Calu3 (cell line): ENCODE data around the gene TYROBP. TPM values are rescaled to one million over a fixed set of nuclear protein-coding genes. Genes with fewer than 3 reads are reported as not detected.

Experiments
- BruUV-seq: library from RNA; stranded (reverse); fragments of 400-500 nt; replicated peaks from 2 replicates; lab custom pipeline; 2021; lab: Mats Ljungman, UMichigan
- CTCF ChIA-PET: fragments of 300-600 bp; sonication (Branson Sonifier 250); formaldehyde crosslinking; loops from one replicate; lab custom pipeline; 2022; ENCODE audit warnings: antibody characterized with exemption; lab: Charles Lee
- DNase-seq: peaks from one replicate; pipeline ENCODE4 v3.0.0; 2022
- H3K27ac Mint-ChIP-seq: one replicate; pipeline ENCODE4 v1.8.0; 2022; ENCODE audit warnings: mixed read lengths; ENCODE audit not compliant: unreplicated experiment
- H3K27me3 Mint-ChIP-seq: one replicate; pipeline ENCODE4 v1.8.0; 2022; ENCODE audit warnings: mixed read lengths; ENCODE audit not compliant: unreplicated experiment
- H3K36me3 Mint-ChIP-seq: one replicate; pipeline ENCODE4 v1.8.0; 2022; ENCODE audit warnings: mild to moderate bottlenecking, moderate library complexity, mixed read lengths; ENCODE audit not compliant: insufficient read depth, unreplicated experiment
- H3K4me1 Mint-ChIP-seq: one replicate; pipeline ENCODE4 v1.8.0; 2022; ENCODE audit warnings: mild to moderate bottlenecking, low read depth, mixed read lengths; ENCODE audit not compliant: unreplicated experiment
- H3K4me3 Mint-ChIP-seq: one replicate; pipeline ENCODE4 v1.8.0; 2022; ENCODE audit warnings: mild to moderate bottlenecking, low read depth, moderate library complexity, mixed read lengths; ENCODE audit not compliant: unreplicated experiment
- H3K9me3 Mint-ChIP-seq: one replicate; pipeline ENCODE4 v1.8.0; 2022; ENCODE audit warnings: low read depth, mixed read lengths; ENCODE audit not compliant: unreplicated experiment
- CTCF ChIP-seq: fragments of 200-600 bp; IDR thresholded peaks from one replicate; pipeline ENCODE4 v1.8.0; 2022; ENCODE audit warnings: antibody characterized with exemption; ENCODE audit not compliant: unreplicated experiment
- intact Hi-C: fragments of 100-400 bp; cut with micrococcal nuclease; formaldehyde crosslinking; loops from one replicate; pipeline ENCODE4 v1.10.0; 2022; ENCODE audit not compliant: unreplicated experiment
- total RNA-seq: library from RNA; stranded (reverse); gene quantifications from 2 replicates; pipeline ENCODE4 v1.2.3, GENCODE V29; 2022

TYROBP gene
- total RNA-seq, 1 experiment from 2014 or later = not detected

- intact Hi-C loops = no loop called here
- peaks cover 73% of the 10 kb centered on the region for H3K27me3 Mint-ChIP-seq
- peak overlapping the region; percentile 46 for H3K27ac Mint-ChIP-seq
These were observed 38.6 kb downstream of the TYROBP start for GRCh38 chr19:35869327-35870123.

GRCh38 chr19:35868823-35869326 lies 39.2 kb downstream of the TYROBP start:
- Mint-ChIP-seq H3K36me3 (peaks cover 17% of the 10 kb centered on the region), H3K4me3 (peak overlapping the region; percentile 58), H3K27ac (no peak overlapping the region), H3K4me1 (peaks cover 13% of the 10 kb centered on the region), H3K9me3 (no peaks in the 10 kb centered on the region), H3K27me3 (peaks cover 73% of the 10 kb centered on the region)
- no peak for TF ChIP-seq CTCF
- no TSS peak for BruUV-seq
- no peak for DNase-seq
- CTCF ChIA-PET = interaction anchor here (0.6 to 0.7 kb wide), 2 partner anchors 52 to 124 kb away, joined by 3 to 4 read pairs; no protein-coding TSS in a partner anchor
- intact Hi-C loops = no loop called here

More at GRCh38 chr19:35869327-35870123, 38.6 kb downstream of the TYROBP start:
- peak; percentile 91 for DNase-seq
- no peak for TF ChIP-seq CTCF
- H3K36me3 Mint-ChIP-seq = peaks cover 17% of the 10 kb centered on the region
- peaks cover 13% of the 10 kb centered on the region for H3K4me1 Mint-ChIP-seq
- CTCF ChIA-PET = interaction anchor here (0.5 to 0.7 kb wide), 2 partner anchors 39 to 62 kb away, joined by 3 read pairs; partner anchors contain the start of gene TYROBP
- H3K9me3 Mint-ChIP-seq = no peaks in the 10 kb centered on the region
- no TSS peak for BruUV-seq
- peak overlapping the region; percentile 58 for H3K4me3 Mint-ChIP-seq

- peak; percentile 82 for DNase-seq
- Mint-ChIP-seq H3K27ac (no peak within 1 kb of the TSS), H3K36me3 (peaks cover 17% of the 10 kb centered on the region), H3K27me3 (peaks cover 67% of the 10 kb centered on the region), H3K9me3 (no peaks in the 10 kb centered on the region), H3K4me1 (peaks cover 13% of the 10 kb centered on the region), H3K4me3 (peak within 1 kb of the TSS; percentile 58)
- intact Hi-C loops = no loop called here
- BruUV-seq = no TSS peak
- CTCF ChIA-PET = interaction anchor here (0.6 to 1.7 kb wide), 4 partner anchors 11 to 124 kb away, joined by 3 to 5 read pairs (median 4); partner anchors contain the start of gene KIRREL2
- no peak for TF ChIP-seq CTCF
These were observed 39.8 kb downstream of the TYROBP start, which contains the start of gene APLP1 for GRCh38 chr19:35868172-35868822. APLP1 (plus strand) TSS chr19:35868574; CDS start chr19:35868637, 63 bp downstream.

- Mint-ChIP-seq H3K36me3 (peaks cover 10% of the 10 kb centered on the region), H3K4me1 (peaks cover 25% of the 10 kb centered on the region), H3K27me3 (peaks cover 92% of the 10 kb centered on the region), H3K4me3 (no peak overlapping the region), H3K27ac (no peak overlapping the region), H3K9me3 (no peaks in the 10 kb centered on the region)
- TF ChIP-seq CTCF = no peak
- no peak for DNase-seq
- no TSS peak for BruUV-seq
- intact Hi-C loops = no loop called here
- CTCF ChIA-PET = no interaction called here
These were observed 45.1 kb downstream of the TYROBP start for GRCh38 chr19:35863018-35863417.
